GM13976 (cell line): ENCODE measurements around the gene ZW10.

Experiments used
- DNase-seq: peaks from one replicate; pipeline ENCODE4 v3.0.0; 2012; ENCODE audit warnings: low spot score
- CTCF ChIP-seq: IDR thresholded peaks from 2 replicates; pipeline ENCODE4 v1.5.1; 2012; ENCODE audit warnings: borderline replicate concordance, mild to moderate bottlenecking; ENCODE audit not compliant: insufficient read depth; ENCODE audit errors: extremely low read depth, missing control alignments, control extremely low read depth
- in situ Hi-C: fragments of 300-500 bp; cut with MboI; formaldehyde crosslinking; loops from one replicate; pipeline ENCODE4 v1.12.0; 2022; ENCODE audit warnings: low sequenced_read_pairs, mixed read lengths, inconsistent platforms; ENCODE audit not compliant: unreplicated experiment

Gene ZW10

GRCh38 chr11:113701491-113701890, 72.0 kb downstream of the ZW10 start:
- DNase-seq: no peak
- no peak for TF ChIP-seq CTCF
- in situ Hi-C loops: no loop called here

GRCh38 chr11:113698515-113698914, 75.0 kb downstream of the ZW10 start:
- TF ChIP-seq CTCF: no peak
- no peak for DNase-seq
- in situ Hi-C loops: no loop called here

GRCh38 chr11:113697756-113698407, 75.6 kb downstream of the ZW10 start:
- DNase-seq: no peak

GRCh38 chr11:113697111-113697510, 76.4 kb downstream of the ZW10 start:
- TF ChIP-seq CTCF: no peak
- no peak for DNase-seq
- in situ Hi-C loops: no loop called here

More at GRCh38 chr11:113697756-113698407, 75.6 kb downstream of the ZW10 start:
- in situ Hi-C loops: no loop called here
- no peak for TF ChIP-seq CTCF

GRCh38 chr11:113695207-113695606, 78.3 kb downstream of the ZW10 start:
- DNase-seq: no peak
- in situ Hi-C loops: no loop called here
- TF ChIP-seq CTCF: no peak

GRCh38 chr11:113694390-113694789, 79.1 kb downstream of the ZW10 start:
- TF ChIP-seq CTCF: no peak
- DNase-seq: no peak
- in situ Hi-C loops: no loop called here
